Measurements from ENCODE around the gene CFDP1. TPM values are rescaled to one million over a fixed set of nuclear protein-coding genes. Genes with fewer than 3 reads are reported as not detected.

Gene CFDP1
- total and polyA plus RNA-seq, 2 of the 13 experiments (the other 11 are each of a cell fraction or from before 2014, with no cell fraction given) = 78.6 to 153 TPM

- H3K27ac ChIP-seq (ENCODE audit: extremely low read length, insufficient read depth, low read length) = no peak overlapping the region
- DNase-seq (ENCODE audit: low spot score) (no peak), ATAC-seq (no peak), FAIRE-seq (no peak)
- H2AFZ ChIP-seq (ENCODE audit: low read length) = no peak overlapping the region
- peaks cover 0 to 3% of the 10 kb centered on the region in 2 experiments; a peak in 3 of 5 replicates for H3K36me3 ChIP-seq (replicated peaks in 1 of 2; ENCODE audit: control insufficient read depth in 1 of 2, insufficient read depth in 2 of 2, low read length in 2 of 2)
- no peaks in the 10 kb centered on the region for H3K9me3 ChIP-seq (ENCODE audit: low read length)
- ChIA-PET CTCF (ENCODE audit: low intra/inter-chr PET ratio, low total read pairs) (no interaction called here), POLR2A (interaction anchor here (1.4 kb wide), 1 partner anchor 18 kb away, joined by 6 read pairs; no protein-coding TSS in a partner anchor)
- intact Hi-C loops (cut with micrococcal nuclease; ENCODE audit: unreplicated experiment) (no loop called here), in situ Hi-C loops (cut with HindIII; ENCODE audit: extremely low pct_ligation_motif_present, low pct_unique_long_range_greater_than_20kb) (no loop called here)
- BruUV-seq (replicated peaks) = no TSS peak
- no peaks in the 10 kb centered on the region for H3K27me3 ChIP-seq (ENCODE audit: control insufficient read depth in 1 of 2, insufficient read depth in 2 of 2, low read length in 2 of 2)
- H4K20me1 ChIP-seq (ENCODE audit: insufficient read depth, low read length) = no peaks in the 10 kb centered on the region
- 0 out of 2 replicates have a peak, but pooled peaks cover 5% of the 10 kb centered on the region for H3K4me1 ChIP-seq (ENCODE audit: insufficient read depth, low read length)
- H3K4me3 ChIP-seq (replicated peaks in 1 of 3; ENCODE audit: insufficient read depth in 1 of 3, low read depth in 2 of 3, low read length in 3 of 3) = no peak overlapping the region
- TF ChIP-seq POLR2AphosphoS2 (IDR thresholded peaks at IDR 0.05; ENCODE audit: low read depth, low read length) (no peak), NFRKB (IDR thresholded peaks at IDR 0.05) (no peak), ATF3 (CRISPR knock-in tag; IDR thresholded peaks at IDR 0.05) (no peak), U2AF1 (optimal IDR thresholded peaks at IDR 0.05; ENCODE audit: low read depth, low read length) (no peak), ARNT (IDR thresholded peaks at IDR 0.05) (no peak), ZBTB34 (CRISPR knock-in tag; IDR thresholded peaks at IDR 0.05) (no peak), ZFP41 (CRISPR knock-in tag; IDR thresholded peaks at IDR 0.05; ENCODE audit: borderline replicate concordance) (no peak), ZNF354B (CRISPR knock-in tag; IDR thresholded peaks at IDR 0.05) (no peak)
- 88% methylated on average over 3 of the region's 3 CpGs for WGBS (ENCODE audit: low lambda C conversion rate)
- no peaks in the 10 kb centered on the region for H3K79me2 ChIP-seq (ENCODE audit: insufficient read depth, low read length)
- no peak overlapping the region for H3K9ac ChIP-seq (ENCODE audit: insufficient read depth, low read depth, low read length)
- no peak overlapping the region for H3K4me2 ChIP-seq (ENCODE audit: low read depth, low read length)
These were observed 109.4 kb downstream of the CFDP1 start for GRCh38 chr16:75323933-75324332.

- Histone ChIP-seq H3K79me2 (ENCODE audit: insufficient read depth, low read length) (no peaks in the 10 kb centered on the region), H3K4me3 (replicated peaks in 1 of 3; ENCODE audit: insufficient read depth in 1 of 3, low read depth in 2 of 3, low read length in 3 of 3) (no peak overlapping the region), H3K9ac (ENCODE audit: insufficient read depth, low read depth, low read length) (no peak overlapping the region), H2AFZ (ENCODE audit: low read length) (no peak overlapping the region), H3K9me3 (ENCODE audit: low read length) (no peaks in the 10 kb centered on the region), H3K4me1 (ENCODE audit: insufficient read depth, low read length) (0 out of 2 replicates have a peak, but pooled peaks cover 5% of the 10 kb centered on the region), H3K4me2 (ENCODE audit: low read depth, low read length) (no peak overlapping the region), H4K20me1 (ENCODE audit: insufficient read depth, low read length) (no peaks in the 10 kb centered on the region), H3K27ac (ENCODE audit: extremely low read length, insufficient read depth, low read length) (no peak overlapping the region), H3K27me3 (ENCODE audit: control insufficient read depth in 1 of 2, insufficient read depth in 2 of 2, low read length in 2 of 2) (no peaks in the 10 kb centered on the region), H3K36me3 (replicated peaks in 1 of 2; ENCODE audit: control insufficient read depth in 1 of 2, insufficient read depth in 2 of 2, low read length in 2 of 2) (peaks cover 0 to 3% of the 10 kb centered on the region in 2 experiments; a peak in 4 of 5 replicates)
- 92% methylated on average over 4 of the region's 4 CpGs for WGBS (ENCODE audit: low lambda C conversion rate)
- ChIA-PET POLR2A (interaction anchor here (0.9 to 1.6 kb wide), 2 partner anchors 13 to 17 kb away, joined by 3 to 9 read pairs; no protein-coding TSS in a partner anchor), CTCF (ENCODE audit: low intra/inter-chr PET ratio, low total read pairs) (no interaction called here)
- ATAC-seq (no peak), FAIRE-seq (no peak), DNase-seq (ENCODE audit: low spot score) (no peak)
- intact Hi-C loops (cut with micrococcal nuclease; ENCODE audit: unreplicated experiment) = no loop called here
- no TSS peak for BruUV-seq (replicated peaks)
- in situ Hi-C loops (cut with HindIII; ENCODE audit: extremely low pct_ligation_motif_present, low pct_unique_long_range_greater_than_20kb) = no loop called here
- no peak for TF ChIP-seq HMGXB3 (CRISPR knock-in tag; IDR thresholded peaks at IDR 0.05; ENCODE audit: borderline replicate concordance)
- TF ChIP-seq ZNF354B (CRISPR knock-in tag; IDR thresholded peaks at IDR 0.05) = no peak
- no peak for TF ChIP-seq AHR (CRISPR knock-in tag; IDR thresholded peaks at IDR 0.05)
- no peak for TF ChIP-seq ARNT (IDR thresholded peaks at IDR 0.05)
- TF ChIP-seq ZNF510 (CRISPR knock-in tag; IDR thresholded peaks at IDR 0.05; ENCODE audit: low read depth) = no peak
- TF ChIP-seq ZNF12 (CRISPR knock-in tag; IDR thresholded peaks at IDR 0.05) = no peak
- no peak for TF ChIP-seq ZNF841 (CRISPR knock-in tag; IDR thresholded peaks at IDR 0.05; ENCODE audit: borderline replicate concordance)
These were observed 110.1 kb downstream of the CFDP1 start for GRCh38 chr16:75323198-75323597.

Data from HepG2 (cell line).